Fibroblast of gingiva (primary cell): ENCODE measurements around the gene LRIG2.
"Not testable (repeated sequence)": the region's sequence is repeated elsewhere in the genome, so short reads cannot be mapped to it uniquely, and the experiment has no call there.

Experiments used
- DNase-seq: peaks from one replicate; pipeline ENCODE4 v3.0.0-alpha.2; 2011; ENCODE audit warnings: low read depth

Gene LRIG2

DNA sequence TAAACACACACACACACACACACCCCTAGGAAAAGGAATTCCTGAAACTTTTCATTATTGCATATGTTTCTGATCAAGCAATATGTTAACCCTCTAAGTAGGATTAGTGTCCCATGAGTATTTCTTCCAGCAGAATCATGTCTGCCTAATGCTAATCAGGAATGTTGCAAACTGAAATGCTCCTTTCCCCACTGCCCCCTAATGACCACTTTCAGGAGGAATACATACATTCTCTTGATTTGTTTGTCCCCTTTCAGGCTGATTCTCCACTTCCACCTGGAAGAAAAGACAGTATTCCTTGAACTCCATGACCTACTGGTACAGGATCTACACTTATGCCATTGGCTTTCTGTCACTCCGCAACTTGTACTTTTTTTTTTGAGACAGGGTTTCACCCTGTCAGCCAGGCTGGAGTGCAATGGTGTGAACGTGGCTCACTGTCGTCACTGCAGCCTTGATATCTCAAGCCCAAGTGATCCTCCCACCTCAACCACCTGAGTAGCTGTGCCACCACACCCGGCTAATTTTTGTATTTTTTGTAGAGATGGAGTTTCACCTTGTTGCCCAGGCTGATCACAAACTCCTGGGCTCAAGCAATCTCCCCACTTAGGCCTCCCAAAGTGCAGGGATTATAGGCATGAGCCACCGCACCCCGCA, 56.7 kb downstream of the LRIG2 start:
- peak; percentile 40 for DNase-seq

- DNase-seq = no peak
Measured at GRCh38 chr1:113133038-113133437, 60.0 kb downstream of the LRIG2 start.

DNA sequence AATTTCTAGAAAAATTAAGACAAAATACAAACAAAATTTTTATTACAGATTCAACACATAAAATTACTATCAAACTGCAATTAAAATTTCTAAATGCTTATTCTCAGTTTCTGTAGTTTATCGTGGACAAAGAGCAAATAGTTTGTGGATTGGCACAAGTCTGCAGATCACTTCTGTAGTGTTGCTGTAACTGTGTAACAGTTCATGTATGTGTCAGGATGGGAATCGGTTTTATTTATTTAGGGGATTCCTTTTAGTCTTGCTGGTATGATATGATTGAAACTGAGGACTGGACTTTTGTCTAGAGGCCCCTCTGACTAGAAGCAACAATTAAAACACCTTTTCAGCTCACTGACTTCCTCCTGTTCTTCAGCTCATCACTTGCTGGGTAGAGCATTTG, 60.8 kb downstream of the LRIG2 start:
- no peak for DNase-seq

GRCh38 chr1:113135460-113135859, 62.5 kb downstream of the LRIG2 start:
- DNase-seq = no peak

DNA sequence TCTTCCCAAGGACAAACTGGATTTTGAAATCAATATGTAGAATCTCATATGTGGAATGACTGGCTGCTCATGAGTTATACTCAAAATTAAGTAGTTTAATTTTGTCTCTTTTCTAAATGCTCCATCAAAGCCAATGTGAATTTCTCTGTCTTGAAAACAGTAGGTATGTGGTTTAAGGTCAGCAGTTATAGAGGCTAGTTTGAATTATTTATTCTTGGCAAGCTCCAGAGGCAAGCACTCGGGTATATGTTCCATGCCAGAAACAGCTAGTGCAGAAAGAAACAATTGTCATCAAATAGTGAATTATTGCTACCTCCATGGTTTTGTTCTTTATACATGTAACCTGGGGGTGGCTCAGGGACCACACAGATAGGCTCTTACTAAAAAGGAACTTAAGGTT, 63.5 kb downstream of the LRIG2 start:
- no peak for DNase-seq

GRCh38 chr1:113137563-113137962, 64.6 kb downstream of the LRIG2 start:
- DNase-seq = no peak

- DNase-seq = no peak
Measured at GRCh38 chr1:113138778-113139177, 65.8 kb downstream of the LRIG2 start.

DNA sequence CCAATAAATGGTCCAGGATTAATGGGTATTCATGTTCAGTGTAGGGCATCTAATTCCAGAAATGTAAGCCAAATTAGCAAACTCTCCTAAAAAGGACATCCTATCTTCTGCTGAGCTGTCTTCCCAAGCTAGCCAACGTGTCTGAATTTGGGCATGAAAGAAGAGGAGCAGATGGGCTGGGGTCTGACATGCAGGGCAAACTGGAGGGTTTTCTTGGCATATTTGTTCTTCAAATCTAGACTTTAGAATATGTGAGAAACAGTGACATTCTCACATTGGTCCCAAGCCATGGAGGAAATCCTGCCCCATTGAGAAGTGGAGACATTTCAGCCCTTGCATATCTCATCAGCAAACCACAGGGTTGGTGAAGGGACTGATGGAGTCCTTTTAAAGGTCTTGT, 67.2 kb downstream of the LRIG2 start:
- no peak for DNase-seq

GRCh38 chr1:113140588-113141446, 67.8 kb downstream of the LRIG2 start:
- peak; percentile 60 for DNase-seq

GRCh38 chr1:113141650-113142473, 68.9 kb downstream of the LRIG2 start:
- DNase-seq = peak; percentile 35

DNA sequence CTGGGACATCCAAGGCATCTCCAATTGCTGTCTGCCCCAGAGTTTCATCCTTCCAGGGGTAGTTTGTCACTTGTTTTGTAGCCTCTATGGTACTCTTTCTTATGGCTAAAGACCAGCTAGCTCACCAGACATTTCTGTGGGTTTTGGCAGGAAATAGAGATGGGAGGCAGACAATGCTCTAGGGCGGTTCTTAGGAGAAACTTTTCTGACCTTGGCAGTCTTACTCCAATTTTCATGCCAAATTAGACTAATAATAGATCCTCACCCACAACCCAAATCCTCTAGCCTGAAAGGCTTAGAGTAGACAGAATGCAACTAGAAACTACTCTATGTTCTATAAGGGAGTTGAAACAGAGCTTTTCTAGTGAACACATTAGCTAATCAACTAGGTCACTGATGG, 69.8 kb downstream of the LRIG2 start:
- peak; percentile 31 for DNase-seq

- DNase-seq = no peak
Measured at GRCh38 chr1:113146242-113147072, 73.5 kb downstream of the LRIG2 start.

DNA sequence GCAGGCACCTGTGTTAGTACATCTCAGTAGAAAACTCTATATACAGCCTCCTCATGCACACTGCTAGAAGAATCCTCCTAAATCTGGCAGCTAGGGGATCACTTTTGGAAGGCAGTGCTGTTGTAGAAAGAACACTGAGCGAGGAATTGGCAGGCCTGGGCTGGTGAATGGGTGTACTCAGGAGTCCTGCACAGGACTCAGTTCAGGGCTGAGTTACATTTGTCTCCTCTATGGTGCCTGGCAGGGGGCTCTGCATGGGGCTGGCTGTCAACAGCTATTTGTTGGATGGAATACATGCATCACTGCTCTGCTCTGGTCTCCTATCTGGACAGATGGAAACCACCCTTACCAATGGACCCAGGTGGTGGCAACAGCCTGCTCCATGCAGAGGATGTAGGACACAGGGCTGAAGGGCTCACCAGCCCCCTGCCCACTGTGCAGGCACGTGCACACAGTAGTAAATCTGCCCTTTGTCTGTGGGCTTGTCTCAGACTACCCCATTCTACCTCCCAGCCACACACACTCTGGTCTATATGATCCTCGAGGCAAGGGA, 74.2 kb downstream of the LRIG2 start:
- no peak for DNase-seq

GRCh38 chr1:113147826-113148225, 74.8 kb downstream of the LRIG2 start:
- no peak for DNase-seq

DNA sequence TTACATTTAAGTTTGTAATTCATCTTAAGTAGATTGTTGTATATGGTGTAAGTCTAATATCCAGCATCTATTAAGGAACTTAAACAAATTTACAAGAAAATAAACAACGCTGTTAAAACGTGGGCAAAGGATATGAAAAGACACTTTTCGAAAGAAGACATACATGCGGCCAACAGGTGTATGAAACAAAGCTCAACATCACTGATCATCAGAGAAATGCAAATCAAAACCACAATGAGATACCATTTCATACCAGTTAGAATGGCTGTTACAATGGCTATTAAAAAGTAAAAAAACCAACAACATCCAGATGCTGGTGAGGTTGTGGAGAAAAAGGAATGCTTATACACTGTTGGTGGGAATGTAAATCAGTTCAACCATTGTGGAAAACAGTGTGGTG, 77.5 kb downstream of the LRIG2 start:
- DNase-seq = not testable (repeated sequence)

DNA sequence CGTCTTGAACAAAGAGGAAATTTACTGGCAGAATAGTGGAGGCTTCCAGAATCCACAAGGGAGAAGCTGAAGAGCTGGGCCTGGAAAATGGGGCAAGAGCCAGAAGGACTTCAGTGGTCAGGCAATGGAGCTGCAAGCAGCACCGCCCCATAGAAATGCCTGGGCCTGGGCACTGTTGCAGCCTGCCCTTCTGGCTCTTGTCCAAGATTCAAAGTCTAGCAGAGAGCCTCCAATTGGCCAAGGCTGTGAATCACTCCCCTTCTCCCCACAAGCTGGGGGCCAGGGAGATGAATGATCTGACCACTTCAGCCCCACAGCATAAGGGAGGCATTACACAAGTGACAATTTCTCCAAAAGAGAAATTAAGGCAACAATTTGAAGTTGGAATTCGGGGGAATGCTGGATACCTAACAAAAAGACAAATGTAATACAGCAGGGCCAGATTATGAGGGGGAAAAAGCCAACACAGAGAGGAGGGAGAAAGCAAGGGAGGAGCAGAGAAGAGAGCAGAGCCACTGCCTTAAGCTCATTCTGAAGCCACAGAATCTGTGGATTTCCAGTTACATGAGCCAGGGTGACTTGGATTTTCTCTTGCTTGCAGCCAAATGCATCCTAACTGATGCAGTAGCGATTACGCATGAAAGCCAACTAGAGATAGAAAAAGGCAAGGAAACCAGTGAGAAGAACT, 80.3 kb downstream of the LRIG2 start:
- peak; percentile 14 for DNase-seq

- no peak for DNase-seq
Measured at GRCh38 chr1:113156368-113156767, 83.4 kb downstream of the LRIG2 start.

DNA sequence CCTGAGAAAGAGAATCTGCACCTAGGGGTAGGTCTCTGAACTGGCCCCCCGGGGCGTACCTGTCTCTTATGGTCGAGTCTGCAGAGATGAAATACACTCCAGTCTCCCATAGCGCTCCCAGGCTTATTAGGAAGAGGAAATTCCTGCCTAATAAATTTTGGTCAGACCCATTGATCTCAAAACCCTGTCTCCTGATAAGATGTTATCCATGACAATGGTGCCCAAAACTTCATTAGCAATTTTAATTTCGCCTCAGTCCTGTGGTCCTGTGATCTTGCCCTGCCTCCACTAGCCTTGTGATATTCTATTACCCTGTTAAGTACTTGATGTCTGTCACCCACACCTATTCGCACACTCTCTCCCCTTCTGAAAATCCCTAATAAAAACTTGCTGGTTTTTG, 85.7 kb downstream of the LRIG2 start:
- DNase-seq = not testable (repeated sequence)

DNA sequence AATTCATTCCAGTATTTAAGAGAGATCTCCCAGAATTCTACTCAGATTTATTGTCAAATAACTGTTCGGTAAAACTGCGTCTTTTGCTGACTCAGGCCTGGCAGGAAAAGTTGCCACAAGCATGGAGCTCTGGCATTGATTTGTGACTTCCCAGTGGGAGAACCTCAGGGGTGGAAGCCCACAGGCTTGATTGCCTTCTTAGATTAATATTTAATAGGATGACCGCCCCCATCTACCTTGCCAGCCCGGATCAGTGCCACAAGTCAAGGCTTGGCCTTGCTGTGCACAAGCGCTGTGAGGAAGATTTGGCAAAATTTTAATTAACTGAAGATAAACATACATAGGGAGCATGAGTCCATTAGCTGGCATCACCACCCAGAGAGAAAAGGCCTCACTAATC, 93.5 kb downstream of the LRIG2 start:
- no peak for DNase-seq

DNA sequence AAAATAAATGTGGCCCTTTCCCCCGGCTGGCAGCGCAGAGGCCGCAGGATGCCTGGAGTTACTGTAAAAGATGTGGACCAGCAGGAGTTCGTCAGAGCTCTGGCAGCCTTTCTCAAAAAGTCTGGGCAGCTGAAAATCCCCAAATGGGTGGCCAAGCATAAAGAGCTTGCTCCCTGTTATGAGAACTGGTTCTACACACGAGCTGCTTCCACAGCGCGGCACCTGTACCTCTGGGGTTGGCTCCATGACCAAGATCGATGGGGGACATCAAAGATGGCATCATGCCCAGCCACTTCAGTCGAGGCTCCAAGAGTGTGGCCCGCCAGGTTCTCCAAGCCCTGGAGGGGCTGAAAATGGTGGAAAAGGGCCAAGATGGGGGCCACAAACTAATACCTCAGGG, 95.9 kb downstream of the LRIG2 start:
- DNase-seq = no peak

GRCh38 chr1:113169591-113169990, 96.6 kb downstream of the LRIG2 start:
- no peak for DNase-seq
